ENCODE measurements around the gene PTPN7. TPM values are rescaled to one million over a fixed set of nuclear protein-coding genes. Genes with fewer than 3 reads are reported as not detected.
A peak's percentile ranks its signal among the peaks of the same experiment; 100 is the strongest.

Gene PTPN7
- total RNA-seq, 2 donors from 2014 or later, result not detected

GRCh38 chr1:202205523-202206190 is 45.3 kb upstream of the PTPN7 start:
- Histone ChIP-seq H3K9ac (ENCODE audit: extremely low read depth, low read length, poor library complexity, severe bottlenecking) (no peak overlapping the region), H3K4me1 (ENCODE audit: control insufficient read depth, insufficient read depth, low read length) (no peaks in the 10 kb centered on the region), H3K4me3 (ENCODE audit: low read length) (no peak overlapping the region), H3K27ac (ENCODE audit: low read depth, low read length) (no peak overlapping the region), H3K9me3 (ENCODE audit: control insufficient read depth, low read length) (no peaks in the 10 kb centered on the region), H3K27me3 (ENCODE audit: control insufficient read depth, insufficient read depth, low read length, poor library complexity, severe bottlenecking) (no peaks in the 10 kb centered on the region), H3K36me3 (ENCODE audit: control insufficient read depth, insufficient read depth, low read length) (no peaks in the 10 kb centered on the region)
- peak; percentile 67 for TF ChIP-seq CTCF (conservative IDR thresholded peaks at IDR 0.05)
- Mint-ChIP-seq H3K27ac (no peak overlapping the region), H3K9me3 (no peaks in the 10 kb centered on the region), H3K4me1 (no peaks in the 10 kb centered on the region), H3K4me3 (no peak overlapping the region), H3K36me3 (ENCODE audit: low read depth) (no peaks in the 10 kb centered on the region), H3K27me3 (ENCODE audit: insufficient read depth) (no peaks in the 10 kb centered on the region)
- 72 to 79% methylated on average over 2 to 5 of the region's 5 CpGs for WGBS, 2 experiments (ENCODE audit: insufficient coverage in 1 of 2, insufficient read length in 1 of 2)
- peak; percentile 77 for DNase-seq

GRCh38 chr1:202204065-202204464 is 43.7 kb upstream of the PTPN7 start:
- H3K36me3 Mint-ChIP-seq (ENCODE audit: low read depth), result no peaks in the 10 kb centered on the region

GRCh38 chr1:202203238-202204039 is 43.0 kb upstream of the PTPN7 start:
- H3K4me3 ChIP-seq (ENCODE audit: low read length), result no peak overlapping the region
- H3K27ac Mint-ChIP-seq, result no peak overlapping the region
- no peaks in the 10 kb centered on the region for H3K36me3 ChIP-seq (ENCODE audit: control insufficient read depth, insufficient read depth, low read length)
- no peaks in the 10 kb centered on the region for H3K36me3 Mint-ChIP-seq (ENCODE audit: low read depth)
- H3K27me3 ChIP-seq (ENCODE audit: control insufficient read depth, insufficient read depth, low read length, poor library complexity, severe bottlenecking), result no peaks in the 10 kb centered on the region
- H3K9me3 ChIP-seq (ENCODE audit: control insufficient read depth, low read length), result no peaks in the 10 kb centered on the region
- H3K27me3 Mint-ChIP-seq (ENCODE audit: insufficient read depth), result no peaks in the 10 kb centered on the region
- H3K4me3 Mint-ChIP-seq, result no peak overlapping the region
- WGBS, 2 experiments (ENCODE audit: insufficient coverage in 1 of 2, insufficient read length in 1 of 2), result 93 to 94% methylated on average over 12 to 13 of the region's 13 CpGs
- H3K27ac ChIP-seq (ENCODE audit: low read depth, low read length), result no peak overlapping the region
- DNase-seq, result no peak
- H3K9me3 Mint-ChIP-seq, result no peaks in the 10 kb centered on the region
- H3K9ac ChIP-seq (ENCODE audit: extremely low read depth, low read length, poor library complexity, severe bottlenecking), result no peak overlapping the region
- TF ChIP-seq CTCF (conservative IDR thresholded peaks at IDR 0.05), result no peak
- H3K4me1 Mint-ChIP-seq, result no peaks in the 10 kb centered on the region
- no peaks in the 10 kb centered on the region for H3K4me1 ChIP-seq (ENCODE audit: control insufficient read depth, insufficient read depth, low read length)

More at GRCh38 chr1:202204065-202204464, 43.7 kb upstream of the PTPN7 start:
- H3K9me3 ChIP-seq (ENCODE audit: control insufficient read depth, low read length), result no peaks in the 10 kb centered on the region
- no peaks in the 10 kb centered on the region for H3K4me1 Mint-ChIP-seq
- 64% methylated on average over 1 of the region's 1 CpG; no CpG with 5 or more reads in 1 of the 2 experiments for WGBS, 2 experiments (ENCODE audit: insufficient coverage in 1 of 2, insufficient read length in 1 of 2)
- no peaks in the 10 kb centered on the region for H3K4me1 ChIP-seq (ENCODE audit: control insufficient read depth, insufficient read depth, low read length)
- H3K27me3 Mint-ChIP-seq (ENCODE audit: insufficient read depth), result no peaks in the 10 kb centered on the region
- no peak overlapping the region for H3K27ac Mint-ChIP-seq
- no peak overlapping the region for H3K4me3 Mint-ChIP-seq
- no peaks in the 10 kb centered on the region for H3K9me3 Mint-ChIP-seq
- no peak for DNase-seq
- no peak overlapping the region for H3K9ac ChIP-seq (ENCODE audit: extremely low read depth, low read length, poor library complexity, severe bottlenecking)
- no peaks in the 10 kb centered on the region for H3K27me3 ChIP-seq (ENCODE audit: control insufficient read depth, insufficient read depth, low read length, poor library complexity, severe bottlenecking)
- TF ChIP-seq CTCF (conservative IDR thresholded peaks at IDR 0.05), result no peak
- H3K4me3 ChIP-seq (ENCODE audit: low read length), result no peak overlapping the region
- no peaks in the 10 kb centered on the region for H3K36me3 ChIP-seq (ENCODE audit: control insufficient read depth, insufficient read depth, low read length)
- no peak overlapping the region for H3K27ac ChIP-seq (ENCODE audit: low read depth, low read length)

All from endodermal cell (in vitro differentiated cells).